GM12878 (cell line): ENCODE results near the gene KLF7. TPM values are rescaled to one million over a fixed set of nuclear protein-coding genes. Genes with fewer than 3 reads are reported as not detected.

ENCODE experiments used
- ATAC-seq: fragments of 200-7000 bp; cut with Tn5 transposase; 3 replicates; pipeline ENCODE4 v1.9.1; 2020; ENCODE audit warnings: mild to moderate bottlenecking, moderate library complexity
- BruUV-seq: library from RNA; stranded (reverse); fragments of 400-500 nt; replicated peaks from 2 replicates; lab custom pipeline; 2021; lab: Mats Ljungman, UMichigan
- CTCF ChIA-PET: fragments of 300-600 bp; sonication (Branson Sonifier 250); formaldehyde crosslinking; extraction: SDS; loops from one replicate; lab custom pipeline; 2021; ENCODE audit warnings: inconsistent platforms; lab: Yijun Ruan, JAX
- POLR2A ChIA-PET: fragments of 350-600 bp; formaldehyde crosslinking; extraction: SDS; loops from one replicate; lab custom pipeline; 2021; ENCODE audit warnings: inconsistent platforms; lab: Charles Lee
- RAD21 ChIA-PET: fragments of 300-600 bp; sonication (Branson Sonifier 250); formaldehyde crosslinking; loops from one replicate; lab custom pipeline; 2023; ENCODE audit warnings: antibody characterized with exemption; ENCODE audit not compliant: unreplicated experiment; lab: Charles Lee
- SMC1A ChIA-PET: fragments of 300-600 bp; sonication (Branson Sonifier 250); formaldehyde crosslinking; loops from one replicate; lab custom pipeline; 2023; ENCODE audit not compliant: unreplicated experiment, uncharacterized antibody; lab: Charles Lee
- DNase-seq: peaks from one replicate; pipeline ENCODE4 v3.0.0-alpha.2; 2011; ENCODE audit warnings: low read depth, low spot score
- FAIRE-seq: peaks from 3 replicates; lab custom pipeline; 2011; peaks lifted over from hg19 to GRCh38; lab: Jason Lieb, UNC
- H2AFZ ChIP-seq: 2 replicates; pipeline ENCODE4 v1.6.0; 2011; ENCODE audit warnings: low read depth, low read length, control low read depth; ENCODE audit not compliant: control insufficient read depth
- H3K27ac ChIP-seq: 2 replicates; pipeline ENCODE4 v1.5.1; 2011; ENCODE audit warnings: control low read depth; ENCODE audit not compliant: control insufficient read depth, insufficient read depth
- H3K27me3 ChIP-seq, 2 experiments: replicated peaks in 1 of 2; 2 replicates each; pipeline versions ENCODE4 v1.6.0 to v1.6.1; 2011; ENCODE audit warnings: low read length in 1 of 2; ENCODE audit not compliant: control insufficient read depth in 2 of 2, insufficient read depth in 2 of 2
- H3K36me3 ChIP-seq, 2 experiments: 2 replicates each; pipeline ENCODE4 v1.5.1; 2011; ENCODE audit warnings: low read length in 1 of 2; ENCODE audit not compliant: control insufficient read depth in 2 of 2, insufficient read depth in 2 of 2
- H3K4me1 ChIP-seq: 2 replicates; pipeline ENCODE4 v1.6.1; 2011; ENCODE audit warnings: mild to moderate bottlenecking, low read length, moderate library complexity, mixed read lengths; ENCODE audit not compliant: control insufficient read depth, insufficient read depth
- H3K4me2 ChIP-seq: 2 replicates; pipeline ENCODE4 v1.6.0; 2011; ENCODE audit warnings: control low read depth; ENCODE audit not compliant: control insufficient read depth, insufficient read depth
- H3K4me3 ChIP-seq: fragments of 200-600 bp; sonication (generic); 2 replicates; pipeline ENCODE4 v1.5.1; 2016
- H3K79me2 ChIP-seq: 2 replicates; pipeline ENCODE4 v1.6.0; 2011; ENCODE audit warnings: low read length; ENCODE audit not compliant: control insufficient read depth, insufficient read depth
- H3K9ac ChIP-seq: 2 replicates; pipeline ENCODE4 v1.8.0; 2011; ENCODE audit warnings: low read length, control low read depth, mixed read lengths; ENCODE audit not compliant: control insufficient read depth, insufficient read depth
- H3K9me3 ChIP-seq: replicated peaks from 3 replicates; pipeline ENCODE4 v1.5.1; 2011; ENCODE audit warnings: mild to moderate bottlenecking, low read length; ENCODE audit not compliant: control insufficient read depth, insufficient read depth
- H4K20me1 ChIP-seq: 2 replicates; pipeline ENCODE4 v1.6.0; 2011; ENCODE audit not compliant: control insufficient read depth, insufficient read depth
- BRCA1 ChIP-seq: IDR thresholded peaks from 2 replicates; pipeline ENCODE4 v1.6.1; 2011; ENCODE audit warnings: low read depth, low read length, improper control_type of control experiment
- HDAC2 ChIP-seq: fragments of 200-600 bp; sonication (generic); IDR thresholded peaks from 2 replicates; pipeline ENCODE4 v1.6.1; 2017
- IKZF1 ChIP-seq: fragments of 450-650 bp; conservative IDR thresholded peaks from 2 replicates; pipeline ENCODE4 v1.6.1; 2017; ENCODE audit warnings: antibody characterized with exemption, mild to moderate bottlenecking
- IRF4 ChIP-seq: IDR thresholded peaks from 2 replicates; pipeline ENCODE4 v1.6.1; 2011; ENCODE audit warnings: low read depth, low read length
- JUNB ChIP-seq: IDR thresholded peaks from 2 replicates; pipeline ENCODE4 v1.6.1; 2016; ENCODE audit warnings: antibody characterized with exemption, mild to moderate bottlenecking
- NFYA ChIP-seq: IDR thresholded peaks from 2 replicates; pipeline ENCODE4 v1.6.1; 2011; ENCODE audit warnings: low read depth, mild to moderate bottlenecking, low read length, improper control_type of control experiment, borderline replicate concordance
- NR2C1 ChIP-seq: fragments of 450-650 bp; IDR thresholded peaks from 2 replicates; pipeline ENCODE4 v1.6.1; 2017; ENCODE audit warnings: antibody characterized with exemption, mild to moderate bottlenecking, moderate library complexity
- RAD51 ChIP-seq: fragments of 450-650 bp; IDR thresholded peaks from 2 replicates; pipeline ENCODE4 v1.6.1; 2016; ENCODE audit warnings: moderate library complexity, mild to moderate bottlenecking, inconsistent platforms
- SKIL ChIP-seq: fragments of 450-650 bp; IDR thresholded peaks from 2 replicates; pipeline ENCODE4 v1.6.1; 2017; ENCODE audit warnings: mild to moderate bottlenecking, low read depth, inconsistent platforms; ENCODE audit not compliant: poor library complexity, severe bottlenecking
- SMAD5 ChIP-seq: IDR thresholded peaks from 2 replicates; pipeline ENCODE4 v1.6.1; 2016; ENCODE audit warnings: antibody characterized with exemption, low read depth
- SPI1 ChIP-seq: IDR thresholded peaks from 2 replicates; pipeline ENCODE4 v1.6.1; 2011; ENCODE audit warnings: low read depth, mild to moderate bottlenecking, low read length, moderate library complexity, borderline replicate concordance; ENCODE audit not compliant: insufficient read depth
- STAT3 ChIP-seq: IDR thresholded peaks from 2 replicates; pipeline ENCODE4 v1.6.1; 2011; ENCODE audit warnings: low read depth, low read length, improper control_type of control experiment
- TBL1XR1 ChIP-seq: IDR thresholded peaks from 2 replicates; pipeline ENCODE4 v1.6.1; 2012; ENCODE audit warnings: low read depth, low read length, improper control_type of control experiment
- TCF3 ChIP-seq: IDR thresholded peaks from 2 replicates; pipeline ENCODE4 v1.6.1; 2012; ENCODE audit warnings: low read depth, mild to moderate bottlenecking, low read length, borderline replicate concordance; ENCODE audit not compliant: insufficient read depth
- USF1 ChIP-seq: IDR thresholded peaks from 2 replicates; pipeline ENCODE4 v1.6.1; 2011; ENCODE audit warnings: borderline replicate concordance, low read depth, mild to moderate bottlenecking, moderate library complexity, mixed read lengths, low read length; ENCODE audit not compliant: insufficient read depth; ENCODE audit errors: extremely low read length
- ZNF274 ChIP-seq: IDR thresholded peaks from one replicate; pipeline ENCODE4 v1.8.0; 2011; ENCODE audit not compliant: insufficient read length, insufficient read depth
- ZSCAN29 ChIP-seq: fragments of 450-650 bp; IDR thresholded peaks from 2 replicates; pipeline ENCODE4 v1.6.1; 2017; ENCODE audit warnings: mild to moderate bottlenecking, moderate library complexity
- ZZZ3 ChIP-seq: IDR thresholded peaks from 2 replicates; pipeline ENCODE4 v1.6.1; 2011; ENCODE audit warnings: low read depth; ENCODE audit not compliant: control insufficient read depth, insufficient read length
- WGBS: methylation state at CpG from one replicate; pipeline ENCODE4 v1.1.6; 2016; ENCODE audit warnings: low lambda C conversion rate; ENCODE audit not compliant: insufficient replicate concordance, insufficient coverage; ENCODE audit errors: missing lambda C conversion rate; 5-methylcytosine and 5-hydroxymethylcytosine counted together
- in situ Hi-C: fragments of 300-500 bp; cut with MboI; formaldehyde crosslinking; loops from 9 replicates; pipeline ENCODE4 v1.14.3; 2018; ENCODE audit warnings: mixed read lengths
- intact Hi-C: fragments of 100-400 bp; cut with micrococcal nuclease; formaldehyde crosslinking; loops from one replicate; pipeline ENCODE4 v1.14.2; 2022; ENCODE audit not compliant: unreplicated experiment
- polyA plus RNA-seq, 11 experiments: library from polyadenylated mRNA; depleted of rRNA in 4 of 11; unstranded in 6 of 11; stranded (reverse) in 5 of 11; fragments of >200 nt; fragmentation: Nextera tagmentation in 4 of 11; fragmentation: Illumina TruSeq in 1 of 11; extraction: Ambion mirVana in 4 of 11; extraction: Trizol in 1 of 11; gene quantifications; 1 replicate in 1 of 11; 2 replicates in 10 of 11; pipeline versions ENCODE4 v1.2.1 to v1.2.3, GENCODE V29; 2011 to 2016; ENCODE audit warnings: inconsistent platforms in 2 of 11, missing spikeins in 2 of 11, low read depth in 1 of 11
- total RNA-seq, 4 experiments: library from RNA; depleted of rRNA in 3 of 4; stranded (reverse); fragments of >200 nt in 3 of 4; fragmentation: Illumina TruSeq in 1 of 4; extraction: Trizol in 1 of 4; gene quantifications; 2 replicates each; pipeline versions ENCODE4 v1.2.1 to v1.2.3, GENCODE V29; 2013 to 2021

KLF7 gene
- total and polyA plus RNA-seq, 10 of the 15 experiments (the other 5 are each of a cell fraction or from before 2014, with no cell fraction given), result 2.4 to 24.8 (median 8.5) TPM

GRCh38 chr2:207185372-207185771 lies 19.6 kb upstream of the KLF7 start:
- POLR2A ChIA-PET, result interaction anchor here (0.6 kb wide), 2 partner anchors 8 to 426 kb away, joined by 3 to 7 read pairs; no protein-coding TSS in a partner anchor
- BruUV-seq, result no TSS peak
- in situ Hi-C loops, result no loop called here

GRCh38 chr2:207184768-207185167 lies 19.0 kb upstream of the KLF7 start:
- Histone ChIP-seq H3K9me3 (peaks cover 4% of the 10 kb centered on the region; the same call in 1 of the 3 replicates), H3K27ac (no peak overlapping the region), H3K9ac (no peak overlapping the region), H4K20me1 (no peaks in the 10 kb centered on the region), H3K4me2 (no peak overlapping the region), H3K36me3 (no peaks in the 10 kb centered on the region), H3K79me2 (no peaks in the 10 kb centered on the region), H3K4me1 (no peaks in the 10 kb centered on the region), H2AFZ (no peak overlapping the region), H3K27me3 (peaks cover 0 to 2% of the 10 kb centered on the region in 2 experiments; a peak in 1 of 4 replicates), H3K4me3 (no peak overlapping the region)
- DNase-seq, result no peak
- FAIRE-seq, result no peak
- no TSS peak for BruUV-seq
- no peak for ATAC-seq
- CTCF ChIA-PET, result no interaction called here
- in situ Hi-C loops, result no loop called here
- SMC1A ChIA-PET, result interaction anchor here (0.7 to 1.9 kb wide), 2 partner anchors 11 to 34 kb away, joined by 3 to 7 read pairs; no protein-coding TSS in a partner anchor
- POLR2A ChIA-PET, result interaction anchor here (0.6 kb wide), 2 partner anchors 8 to 427 kb away, joined by 3 to 7 read pairs; no protein-coding TSS in a partner anchor
- RAD21 ChIA-PET, result no interaction called here
- intact Hi-C loops, result no loop called here
- 74% methylated on average over 5 of the region's 5 CpGs for WGBS
- TF ChIP-seq USF1 (no peak), SKIL (no peak), TCF3 (no peak), BRCA1 (no peak), STAT3 (no peak), ZNF274 (no peak), TBL1XR1 (no peak), IRF4 (no peak), RAD51 (no peak), JUNB (no peak), NFYA (no peak), IKZF1 (no peak)

More at GRCh38 chr2:207185372-207185771, 19.6 kb upstream of the KLF7 start:
- Histone ChIP-seq H3K9ac (no peak overlapping the region), H3K27ac (no peak overlapping the region), H3K79me2 (no peaks in the 10 kb centered on the region), H3K4me1 (no peaks in the 10 kb centered on the region), H3K4me2 (no peak overlapping the region), H3K4me3 (no peak overlapping the region), H3K36me3 (no peaks in the 10 kb centered on the region), H4K20me1 (no peaks in the 10 kb centered on the region), H3K9me3 (peaks cover 4% of the 10 kb centered on the region; the same call in 1 of the 3 replicates), H2AFZ (no peak overlapping the region), H3K27me3 (peaks cover 0 to 2% of the 10 kb centered on the region in 2 experiments; a peak in 1 of 4 replicates)
- 36% methylated on average over 6 of the region's 6 CpGs for WGBS
- intact Hi-C loops, result no loop called here
- no peak for ATAC-seq
- RAD21 ChIA-PET, result interaction anchor here (0.6 kb wide), 1 partner anchor 427 kb away, joined by 3 read pairs; no protein-coding TSS in a partner anchor
- SMC1A ChIA-PET, result interaction anchor here (1.9 kb wide), 1 partner anchor 11 kb away, joined by 7 read pairs; no protein-coding TSS in a partner anchor
- no peak for DNase-seq
- CTCF ChIA-PET, result interaction anchor here (0.6 kb wide), 1 partner anchor 10 kb away, joined by 3 read pairs; no protein-coding TSS in a partner anchor
- FAIRE-seq, result no peak
- no peak for TF ChIP-seq TCF3
- no peak for TF ChIP-seq SMAD5
- no peak for TF ChIP-seq ZSCAN29
- TF ChIP-seq ZZZ3, result no peak
- TF ChIP-seq NR2C1, result no peak
- no peak for TF ChIP-seq HDAC2
- no peak for TF ChIP-seq SPI1
